Kidney (tissue), 14 donors: ENCODE measurements around the gene ADSS2. TPM values are rescaled to one million over a fixed set of nuclear protein-coding genes. Genes with fewer than 3 reads are reported as not detected.
A peak's percentile ranks its signal among the peaks of the same experiment; 100 is the strongest.

Source experiments
- DNase-seq, 5 donors: peaks; one replicate each; pipeline ENCODE4 v3.0.0-alpha.2; 2013 to 2020
- FAIRE-seq: peaks from 2 replicates; lab custom pipeline; 2012; peaks lifted over from hg19 to GRCh38; lab: Jason Lieb, UNC
- H3K27ac ChIP-seq, 2 donors: one replicate each; pipeline ENCODE4 v1.7.0; 2013; ENCODE audit warnings: low read depth in 2 of 2, low read length in 2 of 2, inconsistent platforms in 1 of 2
- H3K27me3 ChIP-seq: one replicate; pipeline ENCODE4 v1.7.1; 2013; ENCODE audit warnings: low read length, inconsistent platforms; ENCODE audit not compliant: control insufficient read depth, insufficient read depth
- H3K36me3 ChIP-seq, 3 donors: one replicate each; pipeline versions ENCODE4 v1.7.0 to v1.7.1; 2013; ENCODE audit warnings: low read length in 3 of 3, control low read depth in 1 of 3, inconsistent platforms in 1 of 3; ENCODE audit not compliant: insufficient read depth in 3 of 3, control insufficient read depth in 2 of 3
- H3K4me1 ChIP-seq, 3 donors: one replicate each; pipeline versions ENCODE4 v1.7.0 to v1.7.1; 2013; ENCODE audit warnings: low read length in 3 of 3, inconsistent platforms in 1 of 3, low read depth in 1 of 3; ENCODE audit not compliant: control insufficient read depth in 2 of 3, insufficient read depth in 2 of 3
- H3K4me3 ChIP-seq, 3 donors: one replicate each; pipeline versions ENCODE4 v1.7.0 to v1.8.1; 2013; ENCODE audit warnings: low read length in 3 of 3, control low read depth in 1 of 3, inconsistent platforms in 1 of 3
- H3K9ac ChIP-seq, 3 donors: one replicate each; pipeline versions ENCODE4 v1.7.0 to v1.7.1; 2013; ENCODE audit warnings: low read length in 3 of 3, control low read depth in 1 of 3, inconsistent platforms in 1 of 3
- H3K9me3 ChIP-seq, 3 donors: one replicate each; pipeline versions ENCODE4 v1.7.0 to v1.7.1; 2013; ENCODE audit warnings: low read length in 3 of 3, control low read depth in 1 of 3, inconsistent platforms in 1 of 3; ENCODE audit not compliant: control insufficient read depth in 2 of 3, insufficient read depth in 1 of 3
- CTCF ChIP-seq: IDR thresholded peaks from 3 replicates; pipeline ENCODE4 v1.5.1; 2012; ENCODE audit warnings: mild to moderate bottlenecking, moderate library complexity, borderline replicate concordance; ENCODE audit not compliant: insufficient read depth; ENCODE audit errors: extremely low read depth
- intact Hi-C: fragments of 100-400 bp; cut with DNase I; formaldehyde crosslinking; loops from one replicate; pipeline ENCODE4 v1.11.1; 2022
- polyA plus RNA-seq: library from polyadenylated mRNA; stranded (reverse); fragments of 350-450 nt; fragmentation: Illumina TruSeq; extraction: RNeasy Lipid Tissue Mini Kit (QIAGEN cat#74804); gene quantifications from one replicate; pipeline ENCODE4 v1.2.3, GENCODE V29; 2014; ENCODE audit warnings: low read depth, low replicate concordance; ENCODE audit not compliant: insufficient read depth
- total RNA-seq: library from RNA; stranded (reverse); fragmentation: NEBNext Ultra II Directional; extraction: Animal tissue kit (Norgen Biotek cat#: 25700); gene quantifications from one replicate; pipeline ENCODE4 v1.2.1, GENCODE V29; 2021
- donor health status: control.
- donor health status: control.
- donor health status: control.
- donor health status: control.
- donor health status: control.
- donor health status: DM: yes; HTN: yes; CAD: no.
- donor health status: Normal renal cell carcinoma (clear cell type).

The ADSS2 gene
- total and polyA plus RNA-seq, 2 donors from 2014 or later = 19.7 to 50.3 TPM

DNA sequence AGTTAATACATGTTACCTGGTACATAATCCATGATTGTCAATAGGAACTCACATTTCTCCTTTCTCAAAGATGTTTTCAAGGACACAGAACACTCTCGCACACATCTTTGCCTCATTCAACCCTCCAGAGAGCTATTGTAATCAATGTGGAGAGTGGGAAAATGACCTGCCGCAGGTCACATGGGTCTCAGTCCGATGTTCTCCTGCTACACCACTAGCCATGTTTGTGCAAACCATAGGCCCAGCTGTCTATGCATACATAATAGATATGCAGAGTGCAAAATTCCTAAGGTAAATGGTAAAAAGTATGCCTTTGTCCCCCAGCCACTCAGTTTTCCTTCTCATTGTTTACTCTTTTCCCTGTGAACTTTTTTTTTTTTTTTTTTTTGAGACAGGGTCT is 89.2 kb downstream of the ADSS2 start:
- H3K27ac ChIP-seq = peak overlapping the region in 1 of 2 donors; percentile 55
- peak overlapping the region in 1 of 3 donors; percentile 43 for H3K9ac ChIP-seq

DNA sequence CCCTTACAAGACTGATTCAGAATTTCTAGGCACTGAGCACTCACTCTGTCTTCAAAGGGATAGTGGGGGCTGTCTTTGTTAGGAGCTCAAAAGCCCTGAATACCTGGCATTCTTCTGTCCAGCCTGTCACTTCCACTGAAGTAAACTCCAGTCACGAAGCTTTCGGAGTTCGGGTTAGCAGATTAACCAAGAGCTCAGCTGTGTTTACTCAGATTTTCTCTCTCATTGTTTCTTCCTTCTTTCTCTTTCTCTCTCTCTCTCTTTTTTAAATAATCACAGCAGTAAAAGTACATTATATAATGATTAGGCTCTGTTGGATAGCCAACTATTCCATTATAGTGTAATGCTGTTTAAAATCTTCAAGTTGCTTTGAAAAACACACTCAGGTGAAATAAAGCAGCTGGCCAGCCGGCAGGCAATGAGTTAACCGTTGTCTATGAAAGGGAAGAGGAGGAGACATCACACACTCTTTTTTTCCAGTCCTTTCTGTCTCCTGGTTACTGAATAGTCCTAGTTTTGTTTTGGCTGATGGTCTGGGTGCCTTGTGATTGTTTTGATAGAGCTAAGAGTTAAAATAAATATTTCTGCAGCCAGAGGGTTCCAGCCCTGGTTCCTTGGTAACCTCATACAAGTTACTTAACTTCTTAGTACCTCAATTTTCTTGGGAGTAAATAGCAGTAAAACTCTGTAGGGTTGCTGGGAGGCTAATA is 89.8 kb downstream of the ADSS2 start:
- Histone ChIP-seq H3K4me1 (peaks cover 0 to 3% (median 0%) of the 10 kb centered on the region in 3 donors), H3K36me3 (no peaks in the 10 kb centered on the region), H3K4me3 (peak overlapping the region in 2 of 3 donors; percentile 16 to 32), H3K27me3 (no peaks in the 10 kb centered on the region), H3K9me3 (no peaks in the 10 kb centered on the region), H3K9ac (peak overlapping the region in 1 of 3 donors; percentile 43), H3K27ac (peak overlapping the region in 1 of 2 donors; percentile 55)
- DNase-seq (peak in 3 of 5 donors; percentile 33 to 83 (median 74)), FAIRE-seq (no peak)
- intact Hi-C loops = no loop called here
- no peak for TF ChIP-seq CTCF

More for the DNA sequence above, 89.2 kb downstream of the ADSS2 start:
- no peak for TF ChIP-seq CTCF
- intact Hi-C loops = no loop called here
- H3K4me1 ChIP-seq = peaks cover 0 to 3% (median 0%) of the 10 kb centered on the region in 3 donors
- H3K27me3 ChIP-seq = no peaks in the 10 kb centered on the region
- no peak overlapping the region for H3K4me3 ChIP-seq
- H3K36me3 ChIP-seq = no peaks in the 10 kb centered on the region
- no peaks in the 10 kb centered on the region for H3K9me3 ChIP-seq
- no peak for DNase-seq
- no peak for FAIRE-seq

Other genes starting within 250 kb of the ADSS2 start
- 2.5 TPM for gene CATSPERE, start 9.4 kb upstream of the ADSS2 start, total RNA-seq
- gene CATSPERE, start 9.4 kb upstream of the ADSS2 start, polyA plus RNA-seq = 0.73 TPM
- gene DESI2, start 201.2 kb upstream of the ADSS2 start, total RNA-seq = 23.5 TPM
- 11.9 TPM for gene DESI2, start 201.2 kb upstream of the ADSS2 start, polyA plus RNA-seq